HAP-1 (cell line): ENCODE results near the gene CNOT1.
"Not testable (repeated sequence)": the region's sequence is repeated elsewhere in the genome, so short reads cannot be mapped to it uniquely, and the experiment has no call there.

ENCODE experiments used
- DNase-seq, 2 experiments: peaks; one replicate each; pipeline ENCODE4 v3.0.0-alpha.2; 2016 to 2020; ENCODE audit warnings: low spot score in 2 of 2
- H3K27me3 ChIP-seq: fragments of 250-450 bp; sonication (Bioruptor Pico); 2 replicates; pipeline ENCODE4 v1.5.1; 2020; ENCODE audit warnings: low read depth, mild to moderate bottlenecking, moderate library complexity
- H3K36me3 ChIP-seq: fragments of 250-450 bp; sonication (Bioruptor Pico); replicated peaks from 2 replicates; pipeline ENCODE4 v1.5.1; 2020; ENCODE audit warnings: mild to moderate bottlenecking
- H3K4me1 ChIP-seq: fragments of 250-450 bp; sonication (Bioruptor Pico); 2 replicates; pipeline ENCODE4 v1.5.1; 2020; ENCODE audit warnings: mild to moderate bottlenecking
- H3K4me3 ChIP-seq: fragments of 250-450 bp; sonication (Bioruptor Pico); 2 replicates; pipeline ENCODE4 v1.5.1; 2020; ENCODE audit warnings: mild to moderate bottlenecking, moderate library complexity
- H3K9me3 ChIP-seq: fragments of 250-450 bp; sonication (Bioruptor Pico); 2 replicates; pipeline ENCODE4 v1.5.1; 2020; ENCODE audit warnings: mild to moderate bottlenecking, moderate library complexity
- in situ Hi-C: fragments of 300-500 bp; cut with MboI; formaldehyde crosslinking; loops from 3 replicates; pipeline ENCODE4 v1.14.3; 2020; ENCODE audit warnings: low sequenced_read_pairs, inconsistent platforms, mixed read lengths

Gene CNOT1

GRCh38 chr16:58628845-58629732 is 537 bp downstream of the CNOT1 start:
- H3K4me1 ChIP-seq = no peaks in the 10 kb centered on the region
- peaks cover 17% of the 10 kb centered on the region for H3K36me3 ChIP-seq
- no peaks in the 10 kb centered on the region for H3K27me3 ChIP-seq
- in situ Hi-C loops = no loop called here
- peak overlapping the region; percentile 96 for H3K4me3 ChIP-seq
- peak in 1 of 2 experiments; percentile 55 for DNase-seq
- H3K9me3 ChIP-seq = no peaks in the 10 kb centered on the region

- DNase-seq = no peak
- no peak overlapping the region for H3K4me3 ChIP-seq
- in situ Hi-C loops = no loop called here
- no peaks in the 10 kb centered on the region for H3K4me1 ChIP-seq
- H3K27me3 ChIP-seq = no peaks in the 10 kb centered on the region
- no peaks in the 10 kb centered on the region for H3K9me3 ChIP-seq
- H3K36me3 ChIP-seq = peaks cover 52% of the 10 kb centered on the region
Observed at GRCh38 chr16:58624209-58624608, 5.4 kb downstream of the CNOT1 start.

- H3K4me1 ChIP-seq = no peaks in the 10 kb centered on the region
- H3K27me3 ChIP-seq = no peaks in the 10 kb centered on the region
- no peak overlapping the region for H3K4me3 ChIP-seq
- in situ Hi-C loops = no loop called here
- H3K9me3 ChIP-seq = no peaks in the 10 kb centered on the region
- H3K36me3 ChIP-seq = peaks cover 70% of the 10 kb centered on the region
- DNase-seq = no peak
Observed at GRCh38 chr16:58620396-58620795, 9.2 kb downstream of the CNOT1 start.

- Histone ChIP-seq H3K4me3 (no peak overlapping the region), H3K36me3 (peaks cover 36% of the 10 kb centered on the region), H3K27me3 (no peaks in the 10 kb centered on the region), H3K9me3 (no peaks in the 10 kb centered on the region), H3K4me1 (no peaks in the 10 kb centered on the region)
- in situ Hi-C loops = no loop called here
- no peak for DNase-seq
Observed at GRCh38 chr16:58615280-58615679, 14.3 kb downstream of the CNOT1 start.

GRCh38 chr16:58614860-58615259 is 14.8 kb downstream of the CNOT1 start:
- no peaks in the 10 kb centered on the region for H3K9me3 ChIP-seq
- peaks cover 36% of the 10 kb centered on the region for H3K36me3 ChIP-seq
- DNase-seq = no peak
- no peaks in the 10 kb centered on the region for H3K27me3 ChIP-seq
- in situ Hi-C loops = no loop called here
- no peak overlapping the region for H3K4me3 ChIP-seq
- no peaks in the 10 kb centered on the region for H3K4me1 ChIP-seq

- peaks cover 32% of the 10 kb centered on the region for H3K36me3 ChIP-seq
- H3K27me3 ChIP-seq = no peaks in the 10 kb centered on the region
Observed at GRCh38 chr16:58614212-58614611, 15.4 kb downstream of the CNOT1 start.

GRCh38 chr16:58612965-58613364 is 16.7 kb downstream of the CNOT1 start:
- H3K9me3 ChIP-seq, in situ Hi-C loops, H3K4me1 ChIP-seq, H3K27me3 ChIP-seq, DNase-seq, H3K4me3 ChIP-seq: not testable (repeated sequence)
- peaks cover 26% of the 10 kb centered on the region for H3K36me3 ChIP-seq

More at GRCh38 chr16:58614212-58614611, 15.4 kb downstream of the CNOT1 start:
- no peak overlapping the region for H3K4me3 ChIP-seq
- no peaks in the 10 kb centered on the region for H3K4me1 ChIP-seq
- no peaks in the 10 kb centered on the region for H3K9me3 ChIP-seq
- in situ Hi-C loops = no loop called here
- DNase-seq = no peak

- no peaks in the 10 kb centered on the region for H3K9me3 ChIP-seq
- H3K4me3 ChIP-seq = no peak overlapping the region
- no peak for DNase-seq
- no peaks in the 10 kb centered on the region for H3K27me3 ChIP-seq
- no peaks in the 10 kb centered on the region for H3K4me1 ChIP-seq
- in situ Hi-C loops = no loop called here
- peaks cover 37% of the 10 kb centered on the region for H3K36me3 ChIP-seq
Observed at GRCh38 chr16:58608601-58609136, 21.0 kb downstream of the CNOT1 start.

- H3K36me3 ChIP-seq = peaks cover 33% of the 10 kb centered on the region
- no peak overlapping the region for H3K4me3 ChIP-seq
- no peak for DNase-seq
- H3K27me3 ChIP-seq = no peaks in the 10 kb centered on the region
- in situ Hi-C loops = no loop called here
- H3K4me1 ChIP-seq = no peaks in the 10 kb centered on the region
- H3K9me3 ChIP-seq = no peaks in the 10 kb centered on the region
Observed at GRCh38 chr16:58605562-58605961, 24.1 kb downstream of the CNOT1 start.

GRCh38 chr16:58591083-58591482 is 38.5 kb downstream of the CNOT1 start:
- DNase-seq = no peak
- Histone ChIP-seq H3K27me3 (no peaks in the 10 kb centered on the region), H3K36me3 (peaks cover 83% of the 10 kb centered on the region), H3K4me3 (no peak overlapping the region), H3K9me3 (no peaks in the 10 kb centered on the region), H3K4me1 (no peaks in the 10 kb centered on the region)
- in situ Hi-C loops = no loop called here

- peaks cover 90% of the 10 kb centered on the region for H3K36me3 ChIP-seq
- in situ Hi-C loops = no loop called here
- no peaks in the 10 kb centered on the region; the same call in 1 of the 2 replicates for H3K4me1 ChIP-seq
- H3K27me3 ChIP-seq = no peaks in the 10 kb centered on the region
- no peaks in the 10 kb centered on the region for H3K9me3 ChIP-seq
- H3K4me3 ChIP-seq = no peak overlapping the region
- no peak for DNase-seq
Observed at GRCh38 chr16:58589326-58589905, 40.2 kb downstream of the CNOT1 start.

- Histone ChIP-seq H3K4me3 (no peak overlapping the region), H3K4me1 (no peaks in the 10 kb centered on the region; the same call in 1 of the 2 replicates), H3K27me3 (no peaks in the 10 kb centered on the region), H3K9me3 (no peaks in the 10 kb centered on the region), H3K36me3 (peaks cover 90% of the 10 kb centered on the region)
- in situ Hi-C loops = no loop called here
- DNase-seq = no peak
Observed at GRCh38 chr16:58588406-58588805, 41.2 kb downstream of the CNOT1 start.

GRCh38 chr16:58586340-58587030 is 43.1 kb downstream of the CNOT1 start:
- Histone ChIP-seq H3K27me3 (no peaks in the 10 kb centered on the region), H3K9me3 (no peaks in the 10 kb centered on the region), H3K4me1 (no peaks in the 10 kb centered on the region; the same call in 1 of the 2 replicates), H3K4me3 (no peak overlapping the region), H3K36me3 (peaks cover 85% of the 10 kb centered on the region)
- in situ Hi-C loops = no loop called here
- DNase-seq = no peak
